GM23338 (cell line): Measurements from ENCODE around the gene TBX6. TPM values are rescaled to one million over a fixed set of nuclear protein-coding genes. Genes with fewer than 3 reads are reported as not detected.

Source experiments
- ATAC-seq: fragments of 200-7000 bp; cut with Tn5 transposase; 3 replicates; pipeline ENCODE4 v1.9.1; 2020
- DNase-seq: peaks from one replicate; pipeline ENCODE4 v3.0.0-alpha.2; 2015; ENCODE audit warnings: low spot score
- H2AFZ ChIP-seq: fragments of 200-600 bp; sonication (generic); 2 replicates; pipeline ENCODE4 v1.8.0; 2016; ENCODE audit warnings: antibody characterized with exemption, mild to moderate bottlenecking, moderate library complexity
- H3F3A ChIP-seq: fragments of 200-600 bp; sonication (generic); replicated peaks from 2 replicates; pipeline ENCODE4 v1.8.0; 2017; ENCODE audit warnings: antibody characterized with exemption, mixed run types, low read depth
- H3K27ac ChIP-seq: fragments of 200-600 bp; sonication (generic); 2 replicates; pipeline ENCODE4 v1.6.1; 2016; ENCODE audit warnings: low read depth
- H3K27me3 ChIP-seq: fragments of 200-600 bp; sonication (generic); 2 replicates; pipeline ENCODE4 v1.8.0; 2016; ENCODE audit warnings: mild to moderate bottlenecking, mixed run types, moderate library complexity; ENCODE audit not compliant: insufficient read depth
- H3K36me3 ChIP-seq: fragments of 200-600 bp; sonication (generic); 2 replicates; pipeline ENCODE4 v1.8.0; 2016; ENCODE audit warnings: mild to moderate bottlenecking; ENCODE audit not compliant: insufficient read depth
- H3K4me1 ChIP-seq: fragments of 200-600 bp; sonication (generic); 2 replicates; pipeline ENCODE4 v1.8.0; 2016; ENCODE audit warnings: mild to moderate bottlenecking, moderate library complexity; ENCODE audit not compliant: insufficient read depth
- H3K4me2 ChIP-seq: fragments of 200-600 bp; sonication (generic); 2 replicates; pipeline ENCODE4 v1.7.1; 2017; ENCODE audit warnings: mixed run types
- H3K4me3 ChIP-seq: fragments of 200-600 bp; sonication (generic); 2 replicates; pipeline ENCODE4 v1.6.1; 2016; ENCODE audit warnings: mixed run types
- H3K79me2 ChIP-seq: fragments of 200-600 bp; sonication (generic); replicated peaks from 2 replicates; pipeline ENCODE4 v1.8.0; 2017; ENCODE audit warnings: mild to moderate bottlenecking; ENCODE audit not compliant: insufficient read depth
- H3K9me2 ChIP-seq: fragments of 200-600 bp; sonication (generic); 2 replicates; pipeline ENCODE4 v1.8.0; 2017; ENCODE audit not compliant: insufficient read depth
- H4K20me1 ChIP-seq: fragments of 200-600 bp; sonication (generic); replicated peaks from 2 replicates; pipeline ENCODE4 v1.8.0; 2017; ENCODE audit warnings: mild to moderate bottlenecking; ENCODE audit not compliant: insufficient read depth
- H3K27ac Mint-ChIP-seq: 2 replicates; pipeline ENCODE4 v1.8.0; 2020; ENCODE audit warnings: inconsistent platforms, mild to moderate bottlenecking, moderate library complexity, mixed read lengths
- H3K27me3 Mint-ChIP-seq: 3 replicates; pipeline ENCODE4 v1.8.0; 2022; ENCODE audit warnings: low read depth, mild to moderate bottlenecking, moderate library complexity, mixed read lengths, inconsistent platforms; ENCODE audit not compliant: insufficient read depth, poor library complexity
- H3K36me3 Mint-ChIP-seq: 3 replicates; pipeline ENCODE4 v1.8.0; 2021; ENCODE audit warnings: low read depth, mild to moderate bottlenecking, inconsistent platforms, moderate library complexity, mixed read lengths
- H3K4me1 Mint-ChIP-seq: 3 replicates; pipeline ENCODE4 v1.8.0; 2020; ENCODE audit warnings: mild to moderate bottlenecking, inconsistent platforms, mixed read lengths
- H3K4me3 Mint-ChIP-seq: 3 replicates; pipeline ENCODE4 v1.8.0; 2021; ENCODE audit warnings: moderate library complexity, mild to moderate bottlenecking, inconsistent platforms, mixed read lengths
- H3K9me3 Mint-ChIP-seq: 3 replicates; pipeline ENCODE4 v1.8.0; 2020; ENCODE audit warnings: moderate library complexity, mild to moderate bottlenecking, inconsistent platforms, mixed read lengths
- CREB1 ChIP-seq: fragments of 250-450 bp; sonication (Bioruptor Pico); IDR thresholded peaks from 2 replicates; pipeline ENCODE4 v1.5.0; 2020; ENCODE audit warnings: low read depth, mild to moderate bottlenecking, moderate library complexity
- ETS1 ChIP-seq: IDR thresholded peaks from 2 replicates; pipeline ENCODE4 v1.6.1; 2016; ENCODE audit warnings: antibody characterized with exemption
- EZH2 ChIP-seq: fragments of 200-600 bp; sonication (generic); IDR thresholded peaks from one replicate; pipeline ENCODE4 v1.8.0; 2017; ENCODE audit warnings: antibody characterized with exemption, mild to moderate bottlenecking, low read depth; ENCODE audit not compliant: unreplicated experiment
- EZH2phosphoT487 ChIP-seq: fragments of 200-600 bp; sonication (generic); IDR thresholded peaks from one replicate; pipeline ENCODE4 v1.8.1; 2018; ENCODE audit warnings: antibody characterized with exemption; ENCODE audit not compliant: unreplicated experiment
- JUNB ChIP-seq: IDR thresholded peaks from one replicate; pipeline ENCODE4 v1.6.1; 2016; ENCODE audit warnings: antibody characterized with exemption; ENCODE audit not compliant: unreplicated experiment
- NANOG ChIP-seq: IDR thresholded peaks from 2 replicates; pipeline ENCODE4 v1.6.1; 2016; ENCODE audit warnings: antibody characterized with exemption, borderline replicate concordance
- POLR2AphosphoS5 ChIP-seq: IDR thresholded peaks from 2 replicates; pipeline ENCODE4 v1.6.1; 2016; ENCODE audit warnings: antibody characterized with exemption, low read depth
- ZNF331 ChIP-seq: fragments of 250-450 bp; sonication (Bioruptor Pico); IDR thresholded peaks from 2 replicates; pipeline ENCODE4 v1.5.0; 2020; ENCODE audit warnings: low read depth, mild to moderate bottlenecking, moderate library complexity
- polyA plus RNA-seq: library from polyadenylated mRNA; unstranded; fragments of >200 nt; fragmentation: Nextera tagmentation; extraction: Ambion mirVana; gene quantifications from 2 replicates; pipeline ENCODE4 v1.2.1, GENCODE V29; 2016
- total RNA-seq: library from RNA; depleted of rRNA; stranded (reverse); fragments of >200 nt; shearing (Covaris generic); gene quantifications from 2 replicates; pipeline ENCODE4 v1.2.3, GENCODE V29; 2014

TBX6 gene
- total and polyA plus RNA-seq, 2 experiments from 2014 or later: 1.1 to 2.4 TPM

GRCh38 chr16:30096862-30097563, 5.3 kb upstream of the TBX6 start (continued):
- TF ChIP-seq ZNF331 (CRISPR knock-in tag): no peak
- no peak for TF ChIP-seq EZH2phosphoT487
- TF ChIP-seq ETS1: no peak

DNA sequence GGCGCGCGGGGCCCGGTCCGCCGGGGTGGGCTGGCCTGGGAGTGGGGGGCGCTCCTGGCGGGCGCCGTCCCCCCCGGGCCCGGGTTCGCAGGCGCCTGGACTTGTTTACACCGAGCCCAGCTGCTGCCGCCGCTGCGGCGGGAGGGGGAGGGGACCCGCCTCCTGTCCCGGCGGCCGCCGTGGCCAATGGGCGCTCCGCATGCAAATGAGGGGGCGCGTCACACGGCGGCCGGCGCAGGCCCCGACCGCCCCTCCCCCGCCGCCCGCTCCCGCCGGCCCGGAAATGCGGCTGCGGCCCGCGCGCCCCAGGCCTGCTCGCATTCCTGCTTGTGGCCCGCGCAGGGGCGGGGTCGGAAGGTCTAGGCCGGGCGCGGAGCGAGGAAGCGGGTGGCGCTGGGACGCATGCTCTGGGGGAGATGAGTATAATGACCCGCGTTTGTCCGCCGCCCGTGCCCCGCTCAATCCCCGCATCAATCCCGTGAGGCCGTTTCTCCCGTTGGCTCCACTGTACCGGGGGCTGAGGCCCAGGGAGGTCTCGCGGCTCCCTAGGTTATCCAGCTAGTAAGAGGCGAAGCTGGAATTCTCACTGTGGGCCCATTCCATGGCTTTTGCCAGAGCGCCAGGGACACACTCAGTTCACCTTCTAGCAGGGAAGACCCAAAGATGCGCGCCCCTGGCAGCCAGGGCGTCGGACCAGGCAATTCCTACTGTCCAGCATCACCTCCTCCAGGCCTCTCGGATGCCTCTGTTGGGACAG, 4.6 kb upstream of the TBX6 start, which contains the start of gene YPEL3:
YPEL3 (minus strand) TSS at position 109 of the 757 bp plus-strand sequence. CDS start 731 bp downstream, outside the sequence.
- peak within 1 kb of the TSS; percentile 95 for H3K27ac Mint-ChIP-seq
- H3K27me3 ChIP-seq: no peaks in the 10 kb centered on the region
- peaks cover 13% of the 10 kb centered on the region for H3K4me1 Mint-ChIP-seq
- H3K9me2 ChIP-seq: 0 out of 2 replicates have a peak, but pooled peaks cover 9% of the 10 kb centered on the region
- TF ChIP-seq CREB1 (CRISPR knock-in tag): peak; percentile 52
- no peak for TF ChIP-seq EZH2
- TF ChIP-seq NANOG: no peak
- peak; percentile 59; the same call in 1 of the 2 replicates for TF ChIP-seq POLR2AphosphoS5
- H3K4me1 ChIP-seq: peaks cover 14% of the 10 kb centered on the region
- H4K20me1 ChIP-seq: no peaks in the 10 kb centered on the region
- peaks cover 22% of the 10 kb centered on the region for H3K27me3 Mint-ChIP-seq
- DNase-seq (peak; percentile 97), ATAC-seq (peak; percentile 43)
- H3K79me2 ChIP-seq: 0 out of 2 replicates have a peak, but pooled peaks cover 8% of the 10 kb centered on the region
- peak within 1 kb of the TSS; percentile 68 for H3K4me3 ChIP-seq
- no peaks in the 10 kb centered on the region; the same call in 1 of the 2 replicates for H3K36me3 ChIP-seq
- peaks cover 34% of the 10 kb centered on the region for H3F3A ChIP-seq
- peak within 1 kb of the TSS; percentile 83 for H2AFZ ChIP-seq
- H3K36me3 Mint-ChIP-seq: peaks cover 40% of the 10 kb centered on the region
- peak within 1 kb of the TSS; percentile 86 for H3K4me2 ChIP-seq
- peaks cover 30% of the 10 kb centered on the region for H3K9me3 Mint-ChIP-seq
- peak within 1 kb of the TSS; percentile 99 for H3K27ac ChIP-seq
- H3K4me3 Mint-ChIP-seq: peak within 1 kb of the TSS; percentile 76

DNA sequence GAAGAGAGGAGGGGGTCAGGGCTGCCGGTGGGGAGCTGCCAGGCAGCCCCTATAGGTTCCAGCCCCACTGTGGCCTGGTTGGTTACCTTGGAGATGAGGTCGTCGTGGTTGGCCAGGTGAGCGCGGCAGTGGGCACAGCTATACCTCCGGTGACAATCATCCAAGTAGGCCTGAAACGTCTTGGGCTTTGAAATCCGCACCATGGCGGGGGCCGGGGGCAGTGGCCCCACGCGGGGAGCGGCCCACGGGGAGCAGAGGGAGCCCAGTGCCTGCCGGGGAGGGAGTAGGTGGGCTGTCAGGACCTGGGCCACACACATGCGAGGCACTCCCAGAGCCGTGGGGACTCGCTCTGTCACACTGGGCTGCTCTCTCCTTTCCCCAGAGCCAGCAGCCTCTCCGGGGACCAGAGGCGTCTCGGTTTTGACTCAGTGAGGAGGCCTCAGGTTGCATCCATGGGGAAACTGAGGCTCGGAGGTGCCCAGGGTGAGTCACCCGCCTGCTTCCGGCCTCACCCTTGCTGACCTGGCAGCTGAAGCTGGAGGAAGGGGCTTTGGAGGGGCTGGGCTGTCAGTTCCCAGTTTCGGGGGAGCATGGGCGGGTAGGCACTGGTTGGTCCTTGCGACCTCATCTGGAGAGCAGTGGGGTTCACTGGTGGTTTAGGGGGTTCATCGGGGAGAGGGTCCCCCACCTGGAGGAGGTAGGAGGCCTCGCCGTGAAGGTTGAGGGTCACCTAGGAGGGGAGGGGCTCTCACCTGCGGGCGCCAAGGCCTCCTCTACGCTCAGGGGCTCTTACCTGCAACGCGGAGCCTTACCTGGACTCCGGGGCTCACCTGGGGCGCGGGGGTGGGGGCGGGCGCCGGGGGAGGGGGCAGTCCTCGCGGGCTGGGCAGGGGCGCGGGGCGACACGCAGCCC, 3.7 kb upstream of the TBX6 start:
- Mint-ChIP-seq H3K27ac (peak overlapping the region; percentile 91), H3K4me1 (peaks cover 14% of the 10 kb centered on the region), H3K27me3 (peaks cover 22% of the 10 kb centered on the region), H3K9me3 (peaks cover 30% of the 10 kb centered on the region), H3K36me3 (peaks cover 40% of the 10 kb centered on the region), H3K4me3 (peak overlapping the region; percentile 76)
- H3K27me3 ChIP-seq: 0 out of 2 replicates have a peak, but pooled peaks cover 3% of the 10 kb centered on the region
- peaks cover 14% of the 10 kb centered on the region for H3K4me1 ChIP-seq
- DNase-seq: peak; percentile 57
- H3K79me2 ChIP-seq: 0 out of 2 replicates have a peak, but pooled peaks cover 8% of the 10 kb centered on the region
- H4K20me1 ChIP-seq: no peaks in the 10 kb centered on the region
- H2AFZ ChIP-seq: no peak overlapping the region
- peaks cover 36% of the 10 kb centered on the region for H3F3A ChIP-seq
- H3K9me2 ChIP-seq: 0 out of 2 replicates have a peak, but pooled peaks cover 9% of the 10 kb centered on the region
- peak overlapping the region; percentile 90 for H3K27ac ChIP-seq
- H3K4me3 ChIP-seq: peak overlapping the region; percentile 68
- H3K36me3 ChIP-seq: no peaks in the 10 kb centered on the region; the same call in 1 of the 2 replicates
- ATAC-seq: peak; percentile 1; the same call in 2 of the 3 replicates
- peak overlapping the region; percentile 86 for H3K4me2 ChIP-seq
- TF ChIP-seq ETS1 (no peak), JUNB (no peak)
